ENCODE results near the gene EDDM13.

DNA sequence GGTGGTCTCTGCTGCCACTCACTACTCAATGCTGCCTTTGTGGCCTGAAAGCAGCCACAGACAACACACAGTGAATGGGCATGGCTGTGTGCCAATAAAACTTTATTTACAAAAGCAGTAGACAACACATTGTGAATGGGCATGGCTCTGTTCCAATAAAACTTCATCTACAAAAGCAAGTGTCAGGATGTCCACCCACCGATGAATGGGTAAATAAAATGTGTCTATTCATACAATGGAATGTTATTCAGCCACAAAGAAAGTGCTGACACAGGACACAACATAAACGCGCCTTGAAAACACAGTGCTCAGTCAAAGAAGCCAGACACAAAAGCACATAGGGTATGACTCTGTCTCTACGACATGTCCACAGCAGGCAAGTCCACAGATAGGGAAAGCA is 22.0 kb downstream of the EDDM13 start:
- TF ChIP-seq POLR2AphosphoS5 (IDR thresholded peaks at IDR 0.05): no peak
- TF ChIP-seq CTCF (IDR thresholded peaks at IDR 0.05 in 8 of 11, conservative IDR thresholded peaks at IDR 0.05 in 3 of 11): no peak
- no peak for TF ChIP-seq POLR2A (IDR thresholded peaks at IDR 0.05)

Data from spleen (tissue), 7 donors.